K562 (cell line): Measurements from ENCODE around the gene SMG9. TPM values are rescaled to one million over a fixed set of nuclear protein-coding genes. Genes with fewer than 3 reads are reported as not detected.

ENCODE experiments used
- ATAC-seq: fragments of 200-7000 bp; cut with Tn5 transposase; 3 replicates; pipeline ENCODE4 v1.9.1; 2020; ENCODE audit warnings: moderate library complexity
- BruUV-seq: library from RNA; stranded (reverse); fragments of 400-500 nt; replicated peaks from 2 replicates; lab custom pipeline; 2021; lab: Mats Ljungman, UMichigan
- CTCF ChIA-PET: fragments of 300-600 bp; formaldehyde crosslinking; extraction: SDS; loops from one replicate; lab custom pipeline; 2021; ENCODE audit warnings: low intra/inter-chr PET ratio; lab: Yijun Ruan, JAX
- POLR2A ChIA-PET: fragments of 300-600, 350-650 bp; sonication (Branson Sonifier 250); formaldehyde crosslinking; extraction: SDS; loops from one replicate; lab custom pipeline; 2021; ENCODE audit warnings: antibody characterized with exemption, inconsistent platforms; lab: Yijun Ruan, JAX
- DNase-seq, 4 experiments: peaks; one replicate each; pipeline versions ENCODE4 v3.0.0 to v3.0.0-alpha.2; 2011 to 2018; ENCODE audit warnings: low spot score in 3 of 4, mixed read lengths in 3 of 4; ENCODE audit errors: extremely low read depth in 1 of 4
- FAIRE-seq: peaks from 2 replicates; lab custom pipeline; 2011; peaks lifted over from hg19 to GRCh38; lab: Jason Lieb, UNC
- H2AFZ ChIP-seq: 2 replicates; pipeline ENCODE4 v1.6.0; 2011; ENCODE audit warnings: low read depth, low read length, control low read depth, inconsistent platforms
- H3K27ac ChIP-seq: fragments of 200-600 bp; 3 replicates; pipeline ENCODE4 v1.8.0; 2011; ENCODE audit warnings: low read depth, mild to moderate bottlenecking, control low read depth, inconsistent platforms, low read length, moderate library complexity, mixed read lengths; ENCODE audit errors: extremely low read depth
- H3K27me3 ChIP-seq, 2 experiments: fragments of 300-600 bp in 1 of 2; 2 replicates in 1 of 2; 3 replicates in 1 of 2; pipeline versions ENCODE4 v1.6.0 to v1.8.0; 2011; ENCODE audit warnings: inconsistent platforms in 2 of 2, low read length in 2 of 2, mild to moderate bottlenecking in 1 of 2, mixed read lengths in 1 of 2, moderate library complexity in 1 of 2; ENCODE audit not compliant: control insufficient read depth in 2 of 2, insufficient read depth in 2 of 2
- H3K36me3 ChIP-seq: fragments of 300-600 bp; 3 replicates; pipeline ENCODE4 v1.8.0; 2011; ENCODE audit warnings: mild to moderate bottlenecking, low read length, inconsistent platforms; ENCODE audit not compliant: control insufficient read depth, insufficient read depth
- H3K4me1 ChIP-seq, 2 experiments: fragments of 200-600 bp in 1 of 2; replicated peaks in 1 of 2; 2 replicates in 1 of 2; 3 replicates in 1 of 2; pipeline versions ENCODE4 v1.5.1 to v1.8.0; 2011; ENCODE audit warnings: inconsistent platforms in 2 of 2, low read length in 2 of 2, mild to moderate bottlenecking in 1 of 2, mixed read lengths in 1 of 2, moderate library complexity in 1 of 2; ENCODE audit not compliant: control insufficient read depth in 2 of 2, insufficient read depth in 2 of 2
- H3K4me2 ChIP-seq: 2 replicates; pipeline ENCODE4 v1.6.1; 2011; ENCODE audit warnings: low read length, control low read depth, inconsistent platforms, mixed read lengths; ENCODE audit not compliant: insufficient read depth
- H3K4me3 ChIP-seq: fragments of 200-600 bp; sonication (generic), shearing (Covaris generic); 2 replicates; pipeline ENCODE4 v1.5.1; 2016; ENCODE audit warnings: control low read depth, inconsistent platforms
- H3K79me2 ChIP-seq: fragments of 200-600 bp; 3 replicates; pipeline ENCODE4 v1.8.0; 2011; ENCODE audit warnings: low read length, inconsistent platforms; ENCODE audit not compliant: control insufficient read depth, insufficient read depth
- H3K9ac ChIP-seq, 2 experiments: 2 replicates each; pipeline versions ENCODE4 v1.6.0 to v1.6.1; 2011; ENCODE audit warnings: low read depth in 2 of 2, low read length in 2 of 2, control low read depth in 1 of 2, inconsistent platforms in 1 of 2, mild to moderate bottlenecking in 1 of 2, mixed read lengths in 1 of 2; ENCODE audit not compliant: insufficient read depth in 1 of 2
- H3K9me1 ChIP-seq: one replicate; pipeline ENCODE4 v1.6.0; 2011; ENCODE audit warnings: inconsistent platforms, mild to moderate bottlenecking, low read length, moderate library complexity; ENCODE audit not compliant: control insufficient read depth, insufficient read depth
- H3K9me3 ChIP-seq: replicated peaks from 2 replicates; pipeline ENCODE4 v1.5.1; 2011; ENCODE audit warnings: low read depth, low read length, inconsistent platforms; ENCODE audit not compliant: control insufficient read depth, insufficient read depth
- H4K20me1 ChIP-seq: replicated peaks from 2 replicates; pipeline ENCODE4 v1.6.1; 2011; ENCODE audit warnings: low read length, inconsistent platforms, mixed read lengths; ENCODE audit not compliant: control insufficient read depth, insufficient read depth
- DNMT1 ChIP-seq: fragments of 450-650 bp; IDR thresholded peaks from 2 replicates; pipeline ENCODE4 v1.6.1; 2016; ENCODE audit warnings: antibody characterized with exemption, mild to moderate bottlenecking
- KDM5B ChIP-seq: fragments of 200-600 bp; sonication (generic); IDR thresholded peaks from 2 replicates; pipeline ENCODE4 v1.6.1; 2012; ENCODE audit warnings: low read depth, mild to moderate bottlenecking, moderate library complexity, low read length, control low read depth, inconsistent platforms; ENCODE audit not compliant: insufficient replicate concordance
- VEZF1 ChIP-seq: fragments of 200-800 bp; sonication (Bioruptor generic); IDR thresholded peaks from 2 replicates; pipeline ENCODE4 v1.6.1; 2017; ENCODE audit warnings: missing genetic modification characterization, missing compliant biosample characterization
- ZFP36 ChIP-seq: fragments of 150-350 bp; IDR thresholded peaks from 2 replicates; pipeline ENCODE4 v1.6.1; 2018; ENCODE audit warnings: low read length, low read depth; ENCODE audit not compliant: partially characterized antibody
- ZNF431 ChIP-seq: sonication (generic); formaldehyde crosslinking; IDR thresholded peaks from 2 replicates; pipeline ENCODE4 v1.8.0; 2022; ENCODE audit warnings: mild to moderate bottlenecking, missing genetic modification reagents
- WGBS: fragments of 100-300 bp; shearing (Covaris generic); methylation state at CpG from one replicate; pipeline ENCODE4 v1.1.6; 2016; ENCODE audit warnings: low coverage, mixed read lengths; ENCODE audit not compliant: insufficient coverage; ENCODE audit errors: missing lambda C conversion rate; 5-methylcytosine and 5-hydroxymethylcytosine counted together
- in situ Hi-C: fragments of 300-500 bp; cut with MboI; formaldehyde crosslinking; loops from 4 replicates; pipeline ENCODE4 v1.15.0; 2018; ENCODE audit warnings: inconsistent platforms, mixed read lengths
- intact Hi-C: fragments of 100-400 bp; cut with micrococcal nuclease; formaldehyde crosslinking; loops from 2 replicates; pipeline ENCODE4 v1.14.2; 2022
- polyA plus RNA-seq, 8 experiments: library from polyadenylated mRNA; depleted of rRNA in 4 of 8; stranded (reverse) in 5 of 8; unstranded in 3 of 8; fragments of >200 nt; fragmentation: Nextera tagmentation in 2 of 8; fragmentation: Illumina TruSeq in 1 of 8; extraction: Ambion mirVana in 2 of 8; extraction: Trizol in 1 of 8; gene quantifications; 2 replicates each; pipeline versions ENCODE4 v1.2.1 to v1.2.3, GENCODE V29; 2011 to 2014; ENCODE audit warnings: inconsistent platforms in 1 of 8, missing spikeins in 1 of 8
- total RNA-seq, 7 experiments: library from RNA; depleted of rRNA in 6 of 7; stranded (reverse); fragments of >200 nt in 6 of 7; fragmentation: Illumina TruSeq in 2 of 7; extraction: Trizol in 2 of 7; gene quantifications; 2 replicates each; pipeline versions ENCODE4 v1.2.1 to v1.2.3, GENCODE V29; 2011 to 2021; ENCODE audit warnings: low replicate concordance in 1 of 7

Gene SMG9
- total and polyA plus RNA-seq, 9 of the 15 experiments (the other 6 are each of a cell fraction or from before 2014, with no cell fraction given): 1.7 to 79.7 (median 40.2) TPM

GRCh38 chr19:43699506-43700394 is 55.0 kb downstream of the SMG9 start:
- ATAC-seq (peak; percentile 19; the same call in 1 of the 3 replicates), FAIRE-seq (no peak), DNase-seq (no peak)
- Histone ChIP-seq H3K36me3 (no peaks in the 10 kb centered on the region), H3K4me1 (peaks cover 18 to 25% of the 10 kb centered on the region in 2 experiments), H2AFZ (no peak overlapping the region), H3K79me2 (no peaks in the 10 kb centered on the region), H4K20me1 (no peaks in the 10 kb centered on the region), H3K9me3 (no peaks in the 10 kb centered on the region), H3K9ac (no peak overlapping the region), H3K4me3 (no peak overlapping the region), H3K27me3 (0 out of 5 replicates have a peak, but pooled peaks cover 0 to 3% of the 10 kb centered on the region in 2 experiments), H3K4me2 (no peak overlapping the region), H3K27ac (peak overlapping the region; percentile 78; the same call in 1 of the 3 replicates), H3K9me1 (no peaks in the 10 kb centered on the region)
- intact Hi-C loops: no loop called here
- 67% methylated on average over 17 of the region's 46 CpGs for WGBS
- ChIA-PET CTCF (no interaction called here), POLR2A (interaction anchor here (1.0 kb wide), 1 partner anchor 24 kb away, joined by 5 read pairs; no protein-coding TSS in a partner anchor)
- TF ChIP-seq DNMT1 (no peak), ZFP36 (peak; percentile 55), ZNF431 (CRISPR knock-in tag) (no peak), VEZF1 (CRISPR knock-in tag) (no peak), KDM5B (no peak)
- in situ Hi-C loops: no loop called here
- BruUV-seq: no TSS peak
